Fibroblast of pulmonary artery (primary cell): ENCODE data around the gene FRMD4B.

Experiments
- DNase-seq: peaks from one replicate; pipeline ENCODE4 v3.0.0-alpha.2; 2010; ENCODE audit warnings: low read depth
- H3K4me3 ChIP-seq: replicated peaks from 2 replicates; pipeline ENCODE4 v1.5.1; 2011; ENCODE audit warnings: low read depth, mild to moderate bottlenecking, control low read depth, low read length, moderate library complexity
- TF ChIP-seq, protein P1 (sequence below): IDR thresholded peaks from 2 replicates; pipeline ENCODE4 v1.5.1; 2011; ENCODE audit warnings: mild to moderate bottlenecking, control low read depth, low read length, inconsistent platforms; ENCODE audit errors: missing control alignments

The FRMD4B gene

DNA sequence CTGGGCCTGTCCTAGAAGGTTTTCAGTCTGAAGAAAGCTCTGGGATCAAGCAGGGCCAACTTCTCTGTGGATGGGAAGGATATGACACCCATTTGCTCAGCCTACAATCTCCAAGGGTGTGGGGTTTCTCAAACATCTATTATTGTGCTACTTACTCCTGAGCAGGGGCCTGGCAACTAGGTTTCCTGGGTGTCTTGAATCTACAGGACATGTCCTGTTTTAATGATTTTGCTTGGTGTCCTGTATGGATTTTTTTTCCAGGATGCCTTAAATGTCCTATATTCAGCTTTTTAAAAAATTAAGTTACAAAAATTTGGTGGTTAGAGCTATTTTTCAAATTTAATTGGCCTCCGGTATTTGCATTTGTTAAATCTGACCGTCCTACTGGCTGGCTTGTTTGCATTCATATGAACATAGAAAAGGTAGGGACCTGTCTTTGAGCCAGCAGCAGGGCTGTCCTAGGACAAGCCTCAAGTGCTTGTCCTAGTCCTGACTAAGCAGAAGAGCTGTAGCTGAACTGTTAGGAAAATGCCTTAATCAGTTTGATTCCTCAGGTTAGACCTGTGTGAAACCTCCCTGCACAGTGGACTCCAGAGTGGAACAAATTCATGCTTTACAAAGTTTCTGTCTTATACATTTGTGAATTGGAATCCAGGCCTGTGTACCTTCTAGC lies 223.4 kb downstream of the FRMD4B start:
- DNase-seq = no peak
- TF ChIP-seq, protein P1, sequence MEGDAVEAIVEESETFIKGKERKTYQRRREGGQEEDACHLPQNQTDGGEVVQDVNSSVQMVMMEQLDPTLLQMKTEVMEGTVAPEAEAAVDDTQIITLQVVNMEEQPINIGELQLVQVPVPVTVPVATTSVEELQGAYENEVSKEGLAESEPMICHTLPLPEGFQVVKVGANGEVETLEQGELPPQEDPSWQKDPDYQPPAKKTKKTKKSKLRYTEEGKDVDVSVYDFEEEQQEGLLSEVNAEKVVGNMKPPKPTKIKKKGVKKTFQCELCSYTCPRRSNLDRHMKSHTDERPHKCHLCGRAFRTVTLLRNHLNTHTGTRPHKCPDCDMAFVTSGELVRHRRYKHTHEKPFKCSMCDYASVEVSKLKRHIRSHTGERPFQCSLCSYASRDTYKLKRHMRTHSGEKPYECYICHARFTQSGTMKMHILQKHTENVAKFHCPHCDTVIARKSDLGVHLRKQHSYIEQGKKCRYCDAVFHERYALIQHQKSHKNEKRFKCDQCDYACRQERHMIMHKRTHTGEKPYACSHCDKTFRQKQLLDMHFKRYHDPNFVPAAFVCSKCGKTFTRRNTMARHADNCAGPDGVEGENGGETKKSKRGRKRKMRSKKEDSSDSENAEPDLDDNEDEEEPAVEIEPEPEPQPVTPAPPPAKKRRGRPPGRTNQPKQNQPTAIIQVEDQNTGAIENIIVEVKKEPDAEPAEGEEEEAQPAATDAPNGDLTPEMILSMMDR = no peak
- no peak overlapping the region for H3K4me3 ChIP-seq

DNA sequence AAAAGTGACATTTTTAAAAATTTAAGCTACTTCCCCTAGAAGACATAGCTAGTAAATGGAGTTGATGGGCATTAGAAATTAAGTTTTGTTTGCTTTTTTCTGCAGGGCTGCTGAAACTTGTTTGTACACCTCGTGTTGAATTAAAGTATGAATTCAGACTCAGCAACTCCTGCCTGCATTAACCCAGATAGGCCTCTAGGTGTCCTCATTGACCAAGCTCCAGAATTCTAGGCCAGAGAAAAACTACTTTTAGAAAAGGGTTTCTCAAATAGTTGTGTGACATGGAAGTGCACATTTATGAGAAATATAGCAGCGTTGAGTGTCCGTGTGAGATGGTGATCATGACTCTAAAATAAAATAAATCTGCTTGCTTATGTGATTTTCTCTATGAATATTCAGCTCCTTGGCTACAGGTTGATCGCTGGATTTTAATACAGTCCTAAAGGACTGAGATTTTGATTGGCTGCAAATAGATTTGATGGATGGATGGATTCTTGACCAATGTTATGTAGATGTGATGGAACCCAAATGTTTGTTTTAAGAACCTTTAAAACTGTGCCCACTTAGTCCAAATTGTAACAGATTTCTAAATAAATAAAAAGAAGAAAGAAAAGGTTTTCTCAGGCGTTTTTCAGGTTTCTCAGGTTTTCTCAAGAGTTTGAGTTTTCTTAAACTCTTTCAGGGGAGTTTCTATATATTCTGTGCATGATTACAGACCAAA lies 224.1 kb downstream of the FRMD4B start:
- H3K4me3 ChIP-seq = no peak overlapping the region
- TF ChIP-seq, protein P1 = peak; percentile 96
- DNase-seq = peak; percentile 75

DNA sequence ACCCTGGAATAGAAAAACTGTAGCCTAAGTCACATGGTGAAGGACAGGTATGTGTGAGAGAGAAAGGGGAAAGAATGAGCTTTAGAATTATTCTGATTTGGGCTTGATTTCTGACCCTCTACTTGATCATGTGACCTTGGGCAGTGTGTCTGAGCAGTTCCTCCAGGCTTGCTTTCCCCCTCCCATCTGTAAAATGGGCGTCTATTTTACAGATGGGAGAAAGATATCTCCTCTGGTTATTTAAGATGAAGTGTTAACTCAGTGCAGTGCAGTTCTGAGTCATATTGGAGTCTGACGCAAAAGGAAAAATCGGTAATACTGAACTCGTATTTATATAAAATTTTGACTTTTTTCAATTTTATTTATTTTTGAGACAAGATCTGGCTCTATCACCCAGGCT lies 225.4 kb downstream of the FRMD4B start:
- no peak for DNase-seq
- TF ChIP-seq, protein P1 = no peak
- no peak overlapping the region for H3K4me3 ChIP-seq

DNA sequence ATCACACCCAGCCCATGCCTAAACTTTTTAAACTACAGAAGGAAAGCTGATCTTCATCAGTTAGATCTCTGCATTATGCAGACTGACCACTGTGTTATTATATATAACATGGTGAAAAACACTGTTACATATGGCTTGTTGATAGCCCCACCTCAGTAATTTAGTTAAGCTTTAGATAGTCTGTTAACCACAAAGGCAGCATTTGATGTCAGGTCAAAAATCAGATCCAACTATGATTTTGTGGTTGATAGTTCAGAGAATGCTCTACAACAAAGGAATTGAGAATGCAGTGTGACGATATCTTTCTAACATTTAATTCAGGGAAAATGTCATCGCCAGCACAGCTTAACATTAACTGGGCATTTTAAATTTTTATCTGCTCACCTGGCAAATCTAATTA lies 225.8 kb downstream of the FRMD4B start:
- TF ChIP-seq, protein P1 = no peak
- no peak overlapping the region for H3K4me3 ChIP-seq
- DNase-seq = no peak

DNA sequence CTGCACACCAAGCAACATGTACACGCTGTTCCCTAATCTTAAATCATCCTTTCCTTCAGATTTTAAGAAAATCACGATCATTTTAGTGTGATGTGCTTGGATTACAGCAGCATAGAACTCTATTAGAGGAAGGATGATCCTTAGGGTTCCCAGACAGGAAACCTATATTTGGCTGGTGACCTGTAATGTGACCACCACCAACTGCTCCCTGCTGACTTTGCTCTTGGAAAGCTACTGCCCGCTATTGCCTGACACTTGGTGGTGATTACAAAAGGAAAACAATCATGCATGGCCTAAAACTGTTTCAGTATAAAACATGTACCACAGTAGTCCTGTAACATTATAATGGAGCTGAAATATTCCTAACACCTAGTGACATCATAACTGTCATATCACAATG lies 236.3 kb downstream of the FRMD4B start:
- DNase-seq = no peak
- TF ChIP-seq, protein P1 = no peak
- no peak overlapping the region for H3K4me3 ChIP-seq

DNA sequence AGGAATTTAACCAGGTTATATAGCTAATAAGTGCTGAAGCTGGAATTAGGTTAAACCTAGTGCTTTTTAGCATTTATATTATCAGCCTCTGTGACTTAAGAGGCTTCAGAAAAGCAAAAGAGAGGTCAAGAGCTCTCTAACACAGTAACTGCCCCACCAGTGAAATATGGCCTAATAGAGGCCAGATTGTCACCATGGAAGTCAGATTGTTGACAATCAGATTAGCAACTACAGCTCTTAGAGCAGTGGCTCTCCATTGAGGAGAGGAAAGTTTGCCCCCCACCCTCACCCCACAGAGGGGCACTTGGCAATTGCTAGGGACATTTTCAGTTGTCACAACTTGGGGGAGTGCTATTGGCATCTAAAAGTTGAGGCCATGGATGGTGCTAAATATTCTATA lies 240.2 kb downstream of the FRMD4B start:
- no peak overlapping the region for H3K4me3 ChIP-seq
- no peak for DNase-seq
- TF ChIP-seq, protein P1 = no peak
